ENCODE measurements around the gene EMC1.
A peak's percentile ranks its signal among the peaks of the same experiment; 100 is the strongest.
"Not testable (repeated sequence)": the region's sequence is repeated elsewhere in the genome, so short reads cannot be mapped to it uniquely, and the experiment has no call there.

Gene EMC1

DNA sequence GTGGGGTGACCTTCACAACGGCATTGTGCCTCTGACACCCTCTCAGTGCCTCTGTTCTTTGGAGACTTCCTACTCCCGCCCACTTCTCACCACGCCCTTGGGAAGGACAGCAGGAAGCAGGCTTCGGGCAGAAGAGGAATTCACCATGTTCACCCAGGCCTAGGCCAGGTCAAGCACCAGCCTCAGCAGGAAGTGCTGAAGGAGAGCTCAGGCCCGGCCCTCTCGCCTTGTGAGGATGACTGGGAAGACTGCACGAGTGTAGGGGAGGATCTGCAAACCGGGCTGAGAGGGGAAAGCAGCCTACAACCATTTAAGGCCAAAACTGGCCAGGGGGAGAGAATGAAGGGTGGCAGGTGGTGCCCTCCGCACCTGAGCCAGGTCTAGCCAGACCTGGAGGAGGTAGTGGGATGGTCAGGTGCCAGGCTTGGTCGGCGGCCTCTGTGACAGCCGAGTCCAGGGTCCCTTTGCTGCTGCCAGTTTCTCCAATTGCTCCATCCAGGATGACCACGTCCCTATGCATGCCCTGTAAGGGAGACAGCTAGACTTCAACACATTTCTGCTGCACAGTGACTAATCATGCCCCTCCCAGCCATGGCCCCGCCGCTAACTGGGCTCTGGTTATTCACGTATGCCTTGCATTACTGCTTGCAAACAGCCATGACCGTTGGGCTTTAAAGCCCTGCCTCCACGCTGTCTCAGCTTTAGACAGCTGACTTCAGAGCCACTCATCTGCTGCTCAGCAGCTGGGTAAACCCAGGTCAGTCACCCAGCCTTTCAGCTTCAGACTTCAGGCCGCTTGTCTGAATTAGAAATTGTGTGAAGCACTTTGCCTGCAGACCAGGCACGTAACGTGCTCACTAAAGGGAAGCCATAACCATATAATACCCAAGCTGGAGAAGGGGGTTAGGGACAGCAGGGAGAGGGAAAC, 9.2 kb upstream of the EMC1 start:
- no peak for DNase-seq

DNA sequence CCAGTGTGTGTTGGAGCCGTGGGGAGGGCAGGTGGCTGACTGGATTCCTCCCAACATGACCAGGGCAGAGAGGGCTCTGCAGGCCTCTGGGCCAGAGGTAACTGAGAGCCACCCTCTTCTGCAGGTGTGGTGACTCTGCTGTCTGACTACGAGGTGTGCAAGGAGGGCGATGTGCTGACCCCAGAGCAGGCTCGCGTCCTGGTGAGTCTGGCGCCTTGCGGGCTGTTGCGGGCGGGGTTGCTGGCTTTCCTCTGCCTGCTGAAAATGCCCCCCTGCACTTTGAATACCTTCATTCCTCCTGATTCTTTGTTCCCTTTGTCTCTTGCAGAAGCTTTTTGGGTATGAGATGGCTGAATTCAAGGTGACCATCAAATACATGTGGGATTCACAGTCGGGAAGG, 7.0 kb upstream of the EMC1 start:
- DNase-seq = no peak

DNA sequence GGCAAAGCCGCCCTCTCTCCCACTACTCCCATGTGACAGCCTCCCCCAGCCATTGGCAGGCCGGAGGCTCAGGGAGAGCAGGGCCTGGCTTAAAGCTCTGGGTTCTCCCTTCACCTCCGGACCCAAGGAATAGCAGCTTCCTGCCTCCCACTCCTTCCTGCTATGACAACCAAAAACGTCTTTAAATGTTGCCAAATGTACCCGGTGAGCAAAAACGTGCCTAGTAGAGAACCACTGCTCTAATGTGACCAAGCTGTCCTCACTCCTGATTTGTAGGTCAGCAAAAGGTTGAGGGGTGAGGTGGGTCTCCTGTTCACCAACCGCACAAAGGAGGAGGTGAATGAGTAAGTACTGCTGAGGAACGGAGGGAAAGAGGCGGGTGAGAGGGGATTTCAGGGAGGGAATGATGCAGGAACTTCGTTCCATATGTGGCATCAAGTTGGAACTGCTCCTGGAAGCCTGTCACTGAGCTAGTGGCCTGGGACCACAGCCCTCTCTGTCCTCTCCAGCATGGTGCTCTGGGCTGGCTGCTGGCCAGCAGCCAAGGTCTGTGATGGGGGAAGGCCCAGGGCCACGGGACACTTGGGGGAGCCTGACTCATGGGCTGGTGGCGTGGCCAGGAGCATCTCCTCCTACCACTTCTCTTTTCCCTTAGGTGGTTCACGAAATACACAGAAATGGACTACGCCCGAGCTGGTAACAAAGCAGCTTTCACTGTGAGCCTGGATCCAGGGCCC, 6.0 kb upstream of the EMC1 start:
- no peak for DNase-seq

- not testable (repeated sequence) for DNase-seq
Observed at GRCh38 chr1:19256301-19256700, 5.0 kb upstream of the EMC1 start.

DNA sequence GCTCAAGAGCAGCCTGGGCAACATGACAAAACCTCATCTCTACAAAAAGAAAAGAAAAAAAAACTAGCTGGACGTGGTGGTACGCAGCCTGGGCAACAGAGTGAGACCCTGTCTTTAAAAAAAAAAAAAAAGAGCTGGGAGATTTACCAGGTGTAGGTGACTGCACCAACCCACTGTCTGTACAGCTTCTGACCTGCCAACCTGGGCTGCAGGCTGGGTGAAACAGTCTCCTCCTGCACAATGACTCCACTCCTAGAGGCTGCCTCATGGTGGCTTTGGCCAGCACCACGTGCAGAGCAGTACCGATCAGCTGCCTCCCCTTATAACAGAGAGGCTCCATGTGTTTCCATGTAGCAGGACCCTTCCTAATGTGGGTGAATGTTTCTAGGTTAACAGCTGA, 4.0 kb upstream of the EMC1 start:
- DNase-seq = no peak

GRCh38 chr1:19254416-19254815, 3.1 kb upstream of the EMC1 start:
- DNase-seq = no peak

GRCh38 chr1:19250629-19251304, 557 bp downstream of the EMC1 start:
- DNase-seq = peak; percentile 24

DNA sequence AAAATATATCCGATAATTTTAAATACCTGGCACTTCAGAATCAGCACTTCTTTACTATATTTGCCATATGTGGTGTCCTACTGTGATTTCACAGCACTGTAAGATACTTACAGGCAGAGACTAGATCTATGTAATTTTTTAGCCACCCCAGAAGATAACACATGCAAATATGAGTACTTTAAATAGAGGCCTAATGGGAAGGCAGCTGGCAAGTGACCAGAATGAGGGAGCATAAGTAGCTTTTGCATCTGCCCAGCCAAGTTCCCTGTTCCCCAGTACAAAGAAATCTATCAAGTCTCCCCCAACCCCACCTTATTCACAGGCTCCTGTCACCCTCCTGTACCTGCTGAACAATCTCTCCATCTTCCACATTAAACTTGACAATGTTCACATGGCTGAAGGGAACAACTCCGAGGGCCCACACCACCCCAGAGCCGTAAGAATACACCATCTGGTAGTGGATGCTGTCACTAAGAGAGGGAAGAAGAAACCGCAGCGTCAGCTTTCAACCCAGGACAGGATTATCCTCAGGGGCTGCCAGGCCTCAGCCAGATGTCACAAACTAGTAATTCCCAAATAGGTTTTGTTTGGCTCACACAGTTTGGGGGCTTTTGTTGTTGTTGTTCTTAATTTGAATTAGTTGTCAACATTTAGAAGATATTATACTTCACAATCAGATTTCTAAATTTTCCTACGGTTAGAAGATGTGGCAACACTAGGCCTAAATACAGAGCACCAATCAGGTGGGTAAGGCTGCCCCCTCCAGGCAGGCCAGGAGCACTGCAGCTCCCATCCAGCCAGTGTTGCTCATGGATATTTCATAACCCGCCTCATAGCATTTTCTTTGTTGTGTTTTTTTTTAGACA, 10.4 kb downstream of the EMC1 start:
- DNase-seq = peak; percentile 60

DNA sequence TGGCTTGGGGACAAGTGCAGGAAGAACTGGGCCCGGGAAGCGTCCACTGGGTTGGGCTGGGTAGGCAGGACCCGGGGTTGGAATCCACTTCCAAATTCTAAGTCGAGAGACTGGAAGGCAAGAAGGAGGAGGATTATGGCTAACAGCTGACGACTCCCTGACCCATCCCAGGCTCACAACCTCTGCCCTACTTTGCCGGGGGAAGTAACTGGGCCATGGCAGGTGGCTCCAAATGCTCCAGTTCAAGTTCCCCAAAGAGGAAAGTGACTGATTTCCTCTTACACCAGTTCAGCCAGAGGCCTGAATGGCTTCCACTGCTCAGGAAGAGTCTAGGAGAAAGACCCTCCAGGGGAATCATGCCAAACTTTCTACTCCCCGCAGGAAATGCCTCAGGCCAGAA, 11.4 kb downstream of the EMC1 start:
- no peak for DNase-seq

GRCh38 chr1:19234224-19234623, 17.1 kb downstream of the EMC1 start:
- DNase-seq = no peak

DNA sequence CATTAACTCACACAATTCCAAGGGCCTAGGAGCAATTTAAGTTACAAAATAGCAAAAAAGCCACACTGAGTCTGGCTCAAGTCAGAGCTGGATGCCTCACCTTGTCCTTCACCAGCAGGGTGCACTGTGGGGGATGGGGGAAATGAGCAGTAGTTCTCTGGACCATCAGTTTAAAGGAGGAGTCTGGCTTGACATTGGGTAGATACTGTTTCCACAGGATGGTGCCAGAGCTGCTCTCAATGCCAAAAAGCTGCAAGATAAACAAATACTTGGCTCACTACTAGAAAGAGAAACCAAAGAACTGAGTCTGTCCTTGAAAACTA, 18.8 kb downstream of the EMC1 start:
- peak; percentile 20 for DNase-seq

DNA sequence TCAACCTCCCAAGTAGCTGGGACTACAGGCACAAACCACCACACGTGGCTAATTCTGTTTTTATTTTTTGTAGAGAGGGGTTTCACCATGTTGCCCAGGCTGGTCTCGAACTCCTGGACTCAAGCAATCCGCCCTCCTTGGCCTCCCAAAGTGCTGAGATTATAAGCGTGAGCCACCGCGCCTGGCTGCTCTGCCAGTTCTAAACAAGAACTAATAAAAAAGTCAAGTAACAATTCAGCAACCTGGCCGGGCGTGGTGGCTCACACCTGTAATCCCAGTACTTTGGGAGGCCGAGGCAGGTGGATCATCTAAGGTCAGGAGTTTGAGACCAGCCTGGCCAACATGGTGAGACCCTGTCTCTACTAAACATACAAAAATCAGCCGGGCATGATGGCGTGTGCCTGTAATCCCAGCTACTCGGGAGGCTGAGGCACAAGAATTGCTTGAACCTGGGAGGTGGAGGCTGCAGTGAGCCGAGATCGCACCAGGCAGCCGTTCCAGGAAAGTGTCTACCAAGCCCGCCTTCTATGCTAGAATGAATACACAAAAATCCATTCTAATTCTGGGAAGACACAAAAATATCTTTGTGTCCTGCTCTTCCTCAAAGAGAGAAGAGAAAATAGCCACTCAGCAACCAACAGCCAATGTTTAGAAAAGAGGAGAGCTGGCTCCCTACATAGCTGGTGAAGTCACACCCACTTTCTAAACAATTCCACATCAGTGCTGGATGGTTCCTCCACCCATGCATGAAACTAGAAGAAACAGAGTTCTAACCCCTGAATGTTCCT, 19.4 kb downstream of the EMC1 start:
- DNase-seq = not testable (repeated sequence)

- no peak for DNase-seq
Observed at GRCh38 chr1:19229828-19230325, 21.4 kb downstream of the EMC1 start.

GRCh38 chr1:19229229-19229628, 22.1 kb downstream of the EMC1 start:
- DNase-seq = no peak

DNA sequence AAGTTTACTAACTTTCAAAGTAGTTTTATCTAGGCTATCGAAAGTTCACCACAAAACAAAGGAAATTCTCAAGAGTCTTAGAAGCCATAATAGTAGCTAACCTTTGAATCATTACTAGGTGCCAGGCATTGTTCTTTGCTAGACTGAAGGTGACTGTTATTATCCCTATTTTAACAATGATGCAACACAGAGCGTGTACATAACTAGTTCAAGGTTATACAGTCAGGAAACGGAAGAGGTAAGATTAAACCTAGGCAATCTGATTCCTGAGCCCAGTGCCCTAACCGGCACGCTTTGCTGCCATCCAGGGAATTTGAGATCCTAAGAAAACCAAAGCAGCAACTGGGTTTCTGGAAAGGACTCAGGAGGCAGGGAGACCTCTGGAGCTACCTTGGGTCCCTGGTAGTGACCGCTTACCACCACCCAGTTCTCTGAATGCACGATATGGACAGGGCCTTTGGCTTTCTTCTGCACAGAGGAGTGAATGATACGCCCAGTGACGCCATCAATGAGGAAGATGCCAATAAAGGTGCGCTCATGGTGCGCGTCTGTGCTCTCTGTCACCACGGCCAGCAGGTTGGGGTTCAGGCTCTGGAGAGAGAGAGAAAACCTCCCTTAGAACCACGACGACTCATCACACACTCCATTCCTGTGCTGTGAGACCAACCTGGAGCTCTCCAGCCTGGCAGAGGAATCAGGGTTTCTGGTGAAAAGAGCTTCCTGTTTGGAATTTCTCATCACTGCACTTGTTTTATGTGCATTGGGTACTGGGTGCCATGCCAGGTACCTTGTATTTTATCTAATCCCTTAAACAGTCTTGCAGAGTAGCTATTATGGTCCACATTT, 28.1 kb downstream of the EMC1 start:
- no peak for DNase-seq

DNA sequence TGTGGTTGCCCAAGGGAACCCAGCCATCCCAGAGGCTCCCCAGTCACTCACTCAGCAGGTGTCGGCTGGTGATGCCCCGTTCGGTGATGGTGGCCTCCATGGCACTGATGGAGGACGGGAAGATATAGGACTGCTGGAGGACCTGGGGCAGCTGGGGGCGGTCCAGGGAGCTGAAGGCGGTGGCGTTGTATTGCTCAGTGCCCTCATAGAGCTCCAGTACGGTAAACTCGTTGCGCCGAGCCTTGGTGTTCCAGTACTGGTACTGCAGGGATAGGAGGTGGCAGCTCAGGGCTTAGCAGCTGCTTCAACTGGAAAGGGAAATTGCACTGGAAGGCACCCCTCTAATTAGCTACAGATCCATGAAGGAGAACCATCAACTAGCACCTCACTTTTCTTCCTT, 28.8 kb downstream of the EMC1 start:
- DNase-seq = no peak

GRCh38 chr1:19220991-19221390, 30.3 kb downstream of the EMC1 start:
- DNase-seq = no peak

DNA sequence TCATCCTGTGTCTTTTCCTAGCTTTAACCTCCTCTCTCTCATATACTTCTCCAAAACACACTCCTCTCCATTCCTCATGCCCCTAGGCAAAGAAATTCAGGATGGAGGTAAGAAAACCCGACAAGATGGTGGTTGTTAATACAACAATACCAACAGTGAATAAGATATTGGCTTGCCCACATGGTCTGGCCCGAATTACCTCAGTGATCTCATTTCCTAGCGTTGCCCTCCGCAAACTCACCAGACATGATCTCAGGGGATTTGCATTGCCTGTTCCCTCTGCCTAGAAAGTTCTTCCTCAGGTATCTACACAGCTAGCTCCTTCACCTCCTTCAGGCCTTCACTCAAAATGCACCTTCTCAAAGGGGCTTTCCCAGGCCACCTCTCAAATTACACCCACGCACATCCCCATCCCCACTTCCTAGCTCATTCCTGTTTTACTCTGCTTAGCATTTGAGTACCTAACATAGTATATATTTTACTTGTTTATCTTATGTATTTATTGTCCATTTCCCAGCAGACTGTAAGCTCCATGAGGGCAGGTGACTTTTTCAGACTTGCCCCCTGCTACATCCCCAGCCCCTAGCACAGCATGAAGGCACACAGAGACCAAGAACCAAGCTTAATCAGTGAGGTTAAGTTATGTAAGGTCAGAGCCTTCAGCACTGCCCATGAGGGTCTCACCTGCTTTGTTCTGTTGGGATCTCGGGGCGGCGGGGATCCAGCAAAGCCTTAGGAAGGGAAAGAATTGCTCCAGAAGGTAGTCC, 31.1 kb downstream of the EMC1 start:
- no peak for DNase-seq

DNA sequence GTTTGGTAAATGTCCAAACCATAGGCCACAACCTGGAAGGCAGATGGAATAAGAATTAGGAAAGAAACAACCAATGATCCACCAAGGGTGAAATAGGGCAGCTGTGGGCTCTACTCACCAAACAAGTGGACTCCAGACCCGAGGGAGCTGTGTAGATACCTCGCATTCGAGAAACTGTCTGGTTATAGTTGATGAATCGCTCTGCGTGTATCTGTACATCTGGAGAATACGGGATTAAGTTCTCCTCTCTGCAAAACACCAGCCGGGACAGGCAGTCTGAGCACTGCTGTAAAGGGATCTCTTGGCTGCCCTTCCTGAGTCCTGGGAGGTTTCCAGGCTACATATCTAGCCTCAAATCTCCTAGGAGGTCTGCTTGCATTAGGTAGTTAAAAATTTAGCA, 31.9 kb downstream of the EMC1 start:
- DNase-seq = no peak

GRCh38 chr1:19216585-19216984, 34.7 kb downstream of the EMC1 start:
- DNase-seq = not testable (repeated sequence)
